ENCODE measurements around the gene JTB. TPM values are rescaled to one million over a fixed set of nuclear protein-coding genes. Genes with fewer than 3 reads are reported as not detected.
A peak's percentile ranks its signal among the peaks of the same experiment; 100 is the strongest.
"Not testable (repeated sequence)": the region's sequence is repeated elsewhere in the genome, so short reads cannot be mapped to it uniquely, and the experiment has no call there.

The JTB gene
- total RNA-seq, 6 experiments from 2014 or later = 55.8 to 169 (median 90.9) TPM

DNA sequence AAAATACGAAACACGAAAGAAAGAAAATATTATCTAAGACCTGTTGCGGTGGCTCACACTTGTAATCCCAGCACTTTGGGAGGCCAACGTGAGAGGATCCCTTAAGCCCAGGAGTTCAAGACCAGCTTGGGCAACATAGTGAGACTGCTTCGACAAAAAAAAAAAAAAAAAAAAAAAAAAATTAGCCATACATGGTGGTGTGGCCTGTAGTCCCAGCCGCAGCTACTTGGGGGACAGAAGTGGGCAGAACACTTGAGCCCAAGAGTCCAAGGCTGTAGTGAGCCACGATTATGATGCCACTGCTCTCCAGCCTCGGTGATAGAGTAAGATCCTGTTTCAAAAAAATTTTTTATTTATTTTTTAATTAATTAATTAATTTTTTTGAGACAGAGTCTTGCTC is 10.1 kb upstream of the JTB start:
- ATAC-seq = no peak
- Histone ChIP-seq H3K9me3 (no peaks in the 10 kb centered on the region), H3K36me3 (peaks cover 0 to 17% (median 6%) of the 10 kb centered on the region in 4 donors), H3K4me3 (no peak overlapping the region), H3K27ac (no peak overlapping the region), H3K27me3 (no peaks in the 10 kb centered on the region), H3K4me1 (peaks cover 0 to 28% (median 12%) of the 10 kb centered on the region in 4 donors)
- DNase-seq = no peak
- 90% methylated on average over 8 of the region's 8 CpGs for WGBS (ENCODE audit: insufficient coverage, low coverage, low lambda C conversion rate, missing lambda C conversion rate)
- TF ChIP-seq, protein P1, sequence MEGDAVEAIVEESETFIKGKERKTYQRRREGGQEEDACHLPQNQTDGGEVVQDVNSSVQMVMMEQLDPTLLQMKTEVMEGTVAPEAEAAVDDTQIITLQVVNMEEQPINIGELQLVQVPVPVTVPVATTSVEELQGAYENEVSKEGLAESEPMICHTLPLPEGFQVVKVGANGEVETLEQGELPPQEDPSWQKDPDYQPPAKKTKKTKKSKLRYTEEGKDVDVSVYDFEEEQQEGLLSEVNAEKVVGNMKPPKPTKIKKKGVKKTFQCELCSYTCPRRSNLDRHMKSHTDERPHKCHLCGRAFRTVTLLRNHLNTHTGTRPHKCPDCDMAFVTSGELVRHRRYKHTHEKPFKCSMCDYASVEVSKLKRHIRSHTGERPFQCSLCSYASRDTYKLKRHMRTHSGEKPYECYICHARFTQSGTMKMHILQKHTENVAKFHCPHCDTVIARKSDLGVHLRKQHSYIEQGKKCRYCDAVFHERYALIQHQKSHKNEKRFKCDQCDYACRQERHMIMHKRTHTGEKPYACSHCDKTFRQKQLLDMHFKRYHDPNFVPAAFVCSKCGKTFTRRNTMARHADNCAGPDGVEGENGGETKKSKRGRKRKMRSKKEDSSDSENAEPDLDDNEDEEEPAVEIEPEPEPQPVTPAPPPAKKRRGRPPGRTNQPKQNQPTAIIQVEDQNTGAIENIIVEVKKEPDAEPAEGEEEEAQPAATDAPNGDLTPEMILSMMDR (IDR thresholded peaks at IDR 0.05) = no peak
- no peak for TF ChIP-seq POLR2A (IDR thresholded peaks at IDR 0.05)
- intact Hi-C loops (cut with DNase I) = loop anchor here (5.0 to 10.0 kb wide), 2 partner anchors 190 to 313 kb away; partner anchors contain the start of genes ILF2 (in 1 of the 2) and NPR1 (in 1 of the 2)

GRCh38 chr1:153985941-153986761 is 8.7 kb upstream of the JTB start, which contains the start of gene RAB13:
Gene RAB13 (minus strand): TSS chr1:153986339. CDS start chr1:153986236, 103 bp downstream.
- Histone ChIP-seq H3K36me3 (peaks cover 0 to 12% (median 0%) of the 10 kb centered on the region in 4 donors), H3K9me3 (no peaks in the 10 kb centered on the region), H3K4me3 (peak within 1 kb of the TSS; percentile 52 to 76 (median 70)), H3K27me3 (no peaks in the 10 kb centered on the region), H3K4me1 (peaks cover 0 to 16% (median 5%) of the 10 kb centered on the region in 4 donors), H3K27ac (peak within 1 kb of the TSS; percentile 58 to 83 (median 75))
- intact Hi-C loops (cut with DNase I) = loop anchor here (5.0 to 10.0 kb wide), 2 partner anchors 189 to 311 kb away; partner anchors contain the start of genes ILF2 (in 1 of the 2) and NPR1 (in 1 of the 2)
- WGBS (ENCODE audit: insufficient coverage, low coverage, low lambda C conversion rate, missing lambda C conversion rate) = 3% methylated on average over 12 of the region's 32 CpGs
- DNase-seq (peak; percentile 91 to 93 (median 92)), ATAC-seq (peak; percentile 83 to 94 (median 86))
- TF ChIP-seq POLR2A (IDR thresholded peaks at IDR 0.05) = peak; percentile 30
- TF ChIP-seq, protein P1 (IDR thresholded peaks at IDR 0.05) = no peak

GRCh38 chr1:153985341-153985912 is 8.0 kb upstream of the JTB start:
- DNase-seq (no peak), ATAC-seq (peak in 2 of 4 donors; percentile 0 to 4)
- intact Hi-C loops (cut with DNase I) = loop anchor here (5.0 to 10.0 kb wide), 2 partner anchors 188 to 311 kb away; partner anchors contain the start of genes ILF2 (in 1 of the 2) and NPR1 (in 1 of the 2)
- H3K9me3 ChIP-seq = no peaks in the 10 kb centered on the region
- WGBS (ENCODE audit: insufficient coverage, low coverage, low lambda C conversion rate, missing lambda C conversion rate) = 8% methylated on average over 7 of the region's 7 CpGs
- H3K4me3 ChIP-seq = peak overlapping the region; percentile 52 to 76 (median 70)
- H3K36me3 ChIP-seq = peaks cover 0 to 12% (median 0%) of the 10 kb centered on the region in 4 donors
- TF ChIP-seq, protein P1 (IDR thresholded peaks at IDR 0.05) = no peak
- TF ChIP-seq POLR2A (IDR thresholded peaks at IDR 0.05) = no peak
- peaks cover 0 to 16% (median 5%) of the 10 kb centered on the region in 4 donors for H3K4me1 ChIP-seq
- H3K27ac ChIP-seq = peak overlapping the region; percentile 58 to 83 (median 75)
- no peaks in the 10 kb centered on the region for H3K27me3 ChIP-seq

GRCh38 chr1:153984123-153984894 is 6.8 kb upstream of the JTB start:
- WGBS (ENCODE audit: insufficient coverage, low coverage, low lambda C conversion rate, missing lambda C conversion rate) = 41% methylated on average over 6 of the region's 6 CpGs
- ATAC-seq (no peak), DNase-seq (no peak)
- Histone ChIP-seq H3K9me3 (no peaks in the 10 kb centered on the region), H3K4me1 (peaks cover 0 to 14% (median 5%) of the 10 kb centered on the region in 4 donors), H3K27ac (no peak overlapping the region), H3K4me3 (peak overlapping the region in 1 of 3 donors; percentile 76), H3K36me3 (peaks cover 0 to 12% (median 0%) of the 10 kb centered on the region in 4 donors), H3K27me3 (no peaks in the 10 kb centered on the region)
- no peak for TF ChIP-seq POLR2A (IDR thresholded peaks at IDR 0.05)
- TF ChIP-seq, protein P1 (IDR thresholded peaks at IDR 0.05) = no peak
- intact Hi-C loops (cut with DNase I) = loop anchor here in 1 of 2 donors (10.0 kb wide), 1 partner anchor 310 kb away; the partner anchor contains the start of genes ILF2 and NPR1

DNA sequence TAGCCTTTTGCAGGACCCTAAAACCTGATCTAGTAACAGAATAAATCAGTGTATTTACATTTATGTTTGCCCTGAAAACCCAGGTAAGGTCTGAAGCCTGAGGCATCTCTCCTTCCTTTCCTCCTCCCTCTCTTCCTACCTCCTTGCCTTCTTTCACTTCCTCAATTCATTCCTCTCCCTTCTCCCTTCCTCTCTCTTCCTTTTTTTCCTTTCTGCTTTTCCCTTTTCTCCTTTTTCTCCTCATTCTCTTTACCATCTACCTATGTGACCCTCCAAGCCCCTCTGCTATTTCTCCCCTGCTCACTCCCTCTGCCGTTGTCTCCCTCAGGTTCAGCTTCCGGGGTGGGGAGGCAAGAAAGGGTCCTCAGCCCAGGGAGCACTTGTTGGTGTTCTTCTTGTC is 4.3 kb upstream of the JTB start:
- intact Hi-C loops (cut with DNase I) = loop anchor here in 1 of 2 donors (10.0 kb wide), 1 partner anchor 307 kb away; the partner anchor contains the start of genes ILF2 and NPR1
- Histone ChIP-seq H3K36me3 (peaks cover 0 to 12% (median 0%) of the 10 kb centered on the region in 4 donors), H3K4me1 (peaks cover 0 to 27% (median 9%) of the 10 kb centered on the region in 4 donors)
- not testable (repeated sequence) for H3K9me3 ChIP-seq, H3K27me3 ChIP-seq, H3K4me3 ChIP-seq, ATAC-seq, DNase-seq, H3K27ac ChIP-seq
- WGBS (ENCODE audit: insufficient coverage, low coverage, low lambda C conversion rate, missing lambda C conversion rate) = 100% methylated on average over 2 of the region's 2 CpGs

GRCh38 chr1:153979091-153979490 is 1.6 kb upstream of the JTB start:
- H3K9me3 ChIP-seq; DNase-seq; H3K4me3 ChIP-seq; ATAC-seq; intact Hi-C loops (cut with DNase I); H3K27me3 ChIP-seq: not testable (repeated sequence)
- H3K36me3 ChIP-seq = peaks cover 0 to 31% (median 9%) of the 10 kb centered on the region in 4 donors
- WGBS (ENCODE audit: insufficient coverage, low coverage, low lambda C conversion rate, missing lambda C conversion rate) = 81% methylated on average over 10 of the region's 12 CpGs
- H3K4me1 ChIP-seq = peaks cover 0 to 23% (median 8%) of the 10 kb centered on the region in 4 donors
- H3K27ac ChIP-seq = peak overlapping the region in 1 of 3 donors; percentile 95
